WERI-Rb-1 (cell line): ENCODE results near the gene SPIRE1.
"Not testable (repeated sequence)": the region's sequence is repeated elsewhere in the genome, so short reads cannot be mapped to it uniquely, and the experiment has no call there.

ENCODE experiments used
- DNase-seq: peaks from one replicate; pipeline ENCODE4 v3.0.0-alpha.2; 2020
- H3K27ac ChIP-seq: fragments of 250-450 bp; sonication (Bioruptor Pico); 2 replicates; pipeline ENCODE4 v1.5.1; 2020; ENCODE audit warnings: mild to moderate bottlenecking, moderate library complexity
- H3K27me3 ChIP-seq: fragments of 250-450 bp; sonication (Bioruptor Pico); 2 replicates; pipeline ENCODE4 v1.5.1; 2021; ENCODE audit warnings: mild to moderate bottlenecking, low read depth, moderate library complexity; ENCODE audit not compliant: insufficient read depth, severe bottlenecking
- H3K36me3 ChIP-seq: fragments of 250-450 bp; sonication (Bioruptor Pico); 2 replicates; pipeline ENCODE4 v1.5.1; 2020; ENCODE audit warnings: mild to moderate bottlenecking, moderate library complexity
- H3K4me3 ChIP-seq: 2 replicates; pipeline ENCODE4 v1.5.1; 2011; ENCODE audit warnings: low read depth, mild to moderate bottlenecking, control low read depth, low read length
- H3K9me3 ChIP-seq: fragments of 250-450 bp; sonication (Bioruptor Pico); 2 replicates; pipeline ENCODE4 v1.5.1; 2021; ENCODE audit warnings: mild to moderate bottlenecking, moderate library complexity; ENCODE audit not compliant: severe bottlenecking
- CTCF ChIP-seq: IDR thresholded peaks from 2 replicates; pipeline ENCODE4 v1.5.1; 2011; ENCODE audit warnings: low read depth, mild to moderate bottlenecking, control low read depth, inconsistent platforms, low read length

Gene SPIRE1

GRCh38 chr18:12631831-12632477, 26.0 kb downstream of the SPIRE1 start:
- DNase-seq = no peak
- no peak for TF ChIP-seq CTCF

DNA sequence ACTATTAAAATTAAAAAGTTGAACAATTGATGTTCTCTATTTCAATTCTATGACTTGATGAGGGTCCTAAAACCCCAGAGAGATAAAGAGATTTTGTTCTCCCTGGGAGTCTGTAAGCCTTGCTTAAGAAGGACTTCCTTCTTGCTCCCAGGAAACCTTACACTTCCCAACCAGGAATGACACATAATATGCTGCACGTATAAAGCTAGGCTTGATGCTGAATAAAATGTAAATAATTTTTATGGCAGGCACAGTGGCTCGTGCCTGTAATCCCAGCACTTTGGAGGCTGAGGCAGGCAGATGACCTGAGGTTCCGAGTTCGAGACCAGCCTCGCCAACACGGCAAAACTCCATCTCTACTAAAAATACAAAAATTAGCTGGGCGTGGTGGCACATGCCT, 27.8 kb downstream of the SPIRE1 start:
- H3K27ac ChIP-seq = no peak overlapping the region
- H3K4me3 ChIP-seq = no peak overlapping the region
- no peaks in the 10 kb centered on the region for H3K36me3 ChIP-seq
- no peak for DNase-seq
- peaks cover 3% of the 10 kb centered on the region for H3K9me3 ChIP-seq
- no peaks in the 10 kb centered on the region for H3K27me3 ChIP-seq
- TF ChIP-seq CTCF = no peak

More at GRCh38 chr18:12631831-12632477, 26.0 kb downstream of the SPIRE1 start:
- Histone ChIP-seq H3K9me3 (peaks cover 3% of the 10 kb centered on the region), H3K27ac (no peak overlapping the region), H3K27me3 (no peaks in the 10 kb centered on the region), H3K4me3 (no peak overlapping the region), H3K36me3 (no peaks in the 10 kb centered on the region)

DNA sequence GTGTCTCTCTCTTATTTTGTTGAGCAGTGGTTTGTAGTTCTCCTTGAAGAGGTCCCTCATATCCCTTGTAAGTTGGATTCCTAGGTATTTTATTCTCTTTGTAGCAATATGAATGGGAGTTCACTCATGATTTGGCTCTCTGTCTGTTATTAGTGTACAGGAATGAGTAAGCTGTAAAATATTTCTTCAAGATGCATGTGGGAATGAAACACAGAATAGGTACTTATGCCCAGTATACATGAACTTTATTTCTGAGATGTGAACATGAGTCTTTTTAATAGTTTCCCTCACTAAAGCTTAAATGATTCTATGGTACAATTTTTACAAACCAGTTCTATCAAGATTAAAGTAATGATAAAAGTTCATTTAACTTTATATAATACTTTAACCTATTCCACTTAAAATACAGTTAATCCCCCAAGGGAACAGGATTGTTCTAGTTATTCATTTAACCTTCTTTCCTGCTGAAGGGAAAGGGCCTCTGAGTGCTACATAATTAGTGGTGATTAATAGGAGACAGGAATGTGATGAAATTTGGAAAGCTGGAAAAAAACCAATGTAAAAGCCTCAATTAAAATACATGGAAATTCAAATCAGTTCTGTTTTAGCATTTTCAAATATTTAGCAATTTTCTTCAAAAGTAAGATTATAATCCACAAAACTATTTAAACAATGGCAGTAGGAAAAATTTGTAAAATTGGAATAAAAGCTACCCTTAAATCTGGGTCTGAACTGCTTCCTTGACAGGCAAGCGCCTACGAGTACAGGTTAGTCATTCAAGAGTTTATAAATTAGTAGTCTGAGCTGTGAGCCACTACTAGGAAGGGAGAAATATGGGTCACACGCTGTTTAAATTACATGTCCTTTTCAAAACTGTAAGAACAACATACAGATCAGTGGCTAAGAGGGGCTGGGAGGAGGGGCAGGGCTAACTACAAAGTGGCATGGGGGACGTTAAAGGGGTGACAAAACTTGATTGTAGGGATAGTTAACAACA, 28.9 kb downstream of the SPIRE1 start:
- Histone ChIP-seq H3K9me3 (peaks cover 3% of the 10 kb centered on the region), H3K4me3 (no peak overlapping the region), H3K27me3 (no peaks in the 10 kb centered on the region), H3K36me3 (no peaks in the 10 kb centered on the region), H3K27ac (no peak overlapping the region)
- TF ChIP-seq CTCF = no peak
- DNase-seq = no peak

- H3K27me3 ChIP-seq, H3K9me3 ChIP-seq, H3K4me3 ChIP-seq, DNase-seq, H3K27ac ChIP-seq, H3K36me3 ChIP-seq: not testable (repeated sequence)
Observed at GRCh38 chr18:12627199-12627598, 30.7 kb downstream of the SPIRE1 start.

DNA sequence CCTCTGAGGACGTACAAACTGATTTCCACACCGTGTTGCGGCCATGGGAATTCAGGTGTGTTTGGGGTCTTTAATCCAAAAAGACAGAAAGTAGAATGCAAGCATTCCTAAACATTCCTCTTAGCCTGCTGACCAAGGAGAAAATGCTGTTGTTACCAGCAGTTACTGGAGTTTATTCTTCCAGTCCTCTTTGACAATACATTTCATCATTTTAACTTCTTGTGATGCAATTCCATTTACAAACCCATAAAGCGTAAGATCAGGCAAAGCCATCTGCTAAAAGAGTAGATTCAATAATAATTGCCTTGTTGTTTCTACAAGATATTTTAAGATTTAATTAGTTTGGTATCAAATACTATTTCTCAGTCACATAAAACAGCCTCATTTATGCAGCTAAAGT, 32.7 kb downstream of the SPIRE1 start:
- Histone ChIP-seq H3K27me3 (no peaks in the 10 kb centered on the region), H3K27ac (no peak overlapping the region), H3K9me3 (peaks cover 3% of the 10 kb centered on the region), H3K4me3 (no peak overlapping the region), H3K36me3 (no peaks in the 10 kb centered on the region)
- no peak for DNase-seq
- TF ChIP-seq CTCF = no peak

DNA sequence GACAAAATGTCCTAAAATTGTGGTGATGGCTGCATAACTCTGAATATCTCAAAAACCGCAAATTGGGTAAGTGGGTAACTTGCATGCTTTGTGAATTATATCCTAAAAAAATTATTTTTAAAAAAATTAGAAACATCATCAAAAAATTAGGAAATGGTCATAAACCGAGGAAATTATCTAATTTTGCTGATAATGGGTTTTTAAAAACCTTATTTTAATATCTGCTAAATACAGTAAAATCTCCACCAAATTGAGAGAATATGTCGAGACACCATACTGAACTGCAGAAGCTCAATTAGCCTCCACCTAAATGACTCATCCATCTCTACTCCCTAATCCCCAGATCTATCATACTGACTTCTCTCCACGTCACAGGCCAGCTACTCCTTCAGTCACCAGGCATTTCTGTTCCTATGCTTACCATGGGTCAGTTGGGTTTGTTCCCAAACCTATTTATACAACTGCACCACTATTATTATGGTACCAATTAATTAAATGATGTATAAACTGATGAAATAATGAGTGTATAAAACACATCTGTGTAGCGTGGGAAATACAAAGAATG, 36.1 kb downstream of the SPIRE1 start:
- TF ChIP-seq CTCF = no peak
- Histone ChIP-seq H3K36me3 (no peaks in the 10 kb centered on the region), H3K27me3 (no peaks in the 10 kb centered on the region), H3K27ac (no peak overlapping the region), H3K9me3 (no peaks in the 10 kb centered on the region), H3K4me3 (no peak overlapping the region)
- no peak for DNase-seq
